Fibroblast of skin of right biceps (primary cell): Measurements from ENCODE around the gene SLC9A3.

Experiments used
- DNase-seq: peaks from one replicate; pipeline ENCODE4 v3.0.0-alpha.2; 2013

Gene SLC9A3

GRCh38 chr5:424301-425110, 99.7 kb downstream of the SLC9A3 start:
- no peak for DNase-seq

DNA sequence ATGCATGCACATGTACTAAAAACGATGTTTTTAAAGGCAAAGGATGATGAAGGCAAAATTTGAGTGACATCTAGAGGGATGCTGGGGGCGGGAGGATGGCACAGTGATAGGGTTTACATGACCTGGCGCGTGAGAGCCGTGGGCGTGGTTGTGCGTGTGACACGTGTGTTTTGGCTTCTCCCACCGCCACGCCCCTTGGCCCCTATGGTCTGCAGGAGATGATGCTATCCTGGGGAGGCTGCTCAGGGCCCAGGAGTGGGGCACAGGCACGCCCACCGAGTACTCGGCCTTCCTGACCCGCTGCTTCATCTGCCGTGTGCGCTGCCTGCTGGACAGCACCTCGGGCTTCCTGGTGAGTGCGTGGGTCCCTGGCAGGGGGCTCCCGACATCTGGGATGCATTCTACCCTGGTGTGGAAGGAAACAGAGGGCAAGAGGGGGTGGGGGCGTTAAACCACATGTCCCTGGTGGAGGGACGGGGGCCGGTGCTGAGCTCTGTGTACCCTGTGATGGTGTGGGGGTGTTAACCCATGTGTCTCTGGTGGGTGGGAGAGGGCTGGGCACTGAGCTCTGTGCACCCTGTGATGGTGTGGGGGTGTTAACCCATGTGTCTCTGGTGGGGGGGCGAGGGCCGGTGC, 100.5 kb downstream of the SLC9A3 start:
- no peak for DNase-seq

GRCh38 chr5:423233-423565, 101.0 kb downstream of the SLC9A3 start:
- DNase-seq = no peak

DNA sequence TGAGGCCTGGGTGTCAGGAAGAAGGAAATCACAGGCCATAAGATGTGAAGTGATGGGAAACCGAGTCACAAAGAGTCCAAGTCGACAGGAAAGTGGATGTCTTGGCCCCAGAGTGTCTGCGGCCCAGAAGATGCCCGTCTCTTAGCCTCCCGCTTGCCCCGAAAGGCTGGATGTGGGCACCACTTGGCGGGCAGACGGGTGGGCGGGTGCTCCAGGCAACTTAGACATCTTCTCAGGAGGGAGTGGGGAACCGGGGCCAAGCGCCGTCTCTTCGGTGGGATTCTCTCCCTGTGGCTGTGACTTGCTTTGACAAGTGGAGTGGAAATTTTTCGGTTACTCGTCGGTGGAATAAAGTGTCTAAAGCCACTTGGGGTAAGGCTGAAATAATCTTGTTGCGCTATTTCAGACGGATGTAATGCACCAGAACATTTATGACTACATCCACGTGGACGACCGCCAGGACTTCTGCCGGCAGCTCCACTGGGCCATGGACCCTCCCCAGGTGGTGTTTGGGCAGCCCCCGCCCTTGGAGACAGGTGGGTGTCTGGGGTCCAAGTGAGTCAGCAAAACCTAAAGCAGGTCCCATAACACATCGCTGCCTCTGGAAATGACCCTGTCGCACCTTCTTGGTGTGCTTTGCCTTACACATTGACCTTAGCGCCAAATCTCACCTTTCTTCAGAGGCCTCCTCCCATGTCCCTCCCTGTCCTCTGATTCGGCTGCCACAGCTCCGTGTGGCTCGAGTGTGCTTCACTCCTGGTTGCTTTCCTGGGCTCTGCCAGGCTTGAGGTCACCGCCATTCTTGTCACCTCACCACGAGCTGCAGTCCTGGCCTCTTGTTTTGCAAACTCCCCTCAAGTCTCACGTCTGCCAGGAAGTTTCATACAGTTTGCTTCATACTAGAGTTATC, 101.7 kb downstream of the SLC9A3 start:
- no peak for DNase-seq

- no peak for DNase-seq
These were observed 102.3 kb downstream of the SLC9A3 start for GRCh38 chr5:421901-422300.

- no peak for DNase-seq
These were observed 102.9 kb downstream of the SLC9A3 start for GRCh38 chr5:421287-421880.

DNA sequence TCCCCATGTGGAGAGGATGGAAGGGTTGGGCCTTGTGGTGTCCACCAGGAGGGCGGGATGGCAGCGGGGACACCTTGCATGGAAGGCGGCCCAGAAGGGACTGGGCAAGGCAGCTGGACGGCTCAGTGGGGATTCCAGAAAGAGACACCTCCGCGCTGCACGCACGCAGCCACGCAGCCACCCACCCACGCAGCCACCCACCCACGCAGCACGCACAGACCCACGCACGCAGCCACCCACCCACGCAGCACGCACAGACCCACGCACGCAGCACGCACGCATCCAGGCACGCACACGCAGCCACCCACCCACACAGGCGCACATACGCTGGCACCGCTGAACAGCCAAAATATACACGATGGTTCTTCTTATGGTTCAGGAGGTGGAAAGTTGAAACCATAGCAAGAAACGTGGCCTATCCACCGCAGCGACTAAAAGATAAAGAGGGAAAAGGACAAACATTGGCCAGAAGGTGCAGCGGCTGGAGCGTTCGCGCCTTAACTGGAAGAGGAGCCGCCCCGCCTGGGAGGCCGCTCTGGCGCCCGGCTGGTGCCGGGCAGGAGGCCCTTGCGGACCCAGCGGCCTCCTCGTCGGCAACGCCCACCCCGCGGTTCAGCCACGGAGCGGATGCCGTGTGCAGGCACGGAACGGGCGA, 103.5 kb downstream of the SLC9A3 start:
- no peak for DNase-seq
